Ascending aorta (tissue), 2 donors: ENCODE measurements around the gene PDCL2. TPM values are rescaled to one million over a fixed set of nuclear protein-coding genes. Genes with fewer than 3 reads are reported as not detected.
"Not testable (repeated sequence)": the region's sequence is repeated elsewhere in the genome, so short reads cannot be mapped to it uniquely, and the experiment has no call there.

Experiments
- DNase-seq, 2 donors: peaks; one replicate each; pipeline ENCODE4 v3.0.0-alpha.2; 2019; ENCODE audit warnings: low spot score in 2 of 2
- H3K27ac ChIP-seq, 2 donors: fragments of 200-600 bp; sonication (generic); one replicate each; pipeline ENCODE4 v1.5.1; 2016 to 2017; ENCODE audit warnings: mild to moderate bottlenecking in 1 of 2
- H3K27me3 ChIP-seq: fragments of 200-600 bp; sonication (generic); one replicate; pipeline ENCODE4 v1.5.1; 2017
- H3K36me3 ChIP-seq, 2 donors: fragments of 200-600 bp; sonication (generic); one replicate each; pipeline ENCODE4 v1.5.1; 2016
- H3K4me1 ChIP-seq, 2 donors: fragments of 200-600 bp; sonication (generic); one replicate each; pipeline ENCODE4 v1.5.1; 2016 to 2017; ENCODE audit warnings: mild to moderate bottlenecking in 1 of 2
- H3K4me3 ChIP-seq, 2 donors: fragments of 200-600 bp; sonication (generic); one replicate each; pipeline ENCODE4 v1.5.1; 2016 to 2017; ENCODE audit warnings: mild to moderate bottlenecking in 1 of 2
- H3K9me3 ChIP-seq, 2 donors: fragments of 200-600 bp; sonication (generic); one replicate each; pipeline ENCODE4 v1.5.1; 2016
- CTCF ChIP-seq, 3 experiments: fragments of 200-600 bp in 2 of 3; fragments of 450-650 bp in 1 of 3; sonication (generic) in 2 of 3; IDR thresholded peaks; one replicate each; pipeline ENCODE4 v1.5.1; 2016 to 2019; ENCODE audit warnings: antibody characterized with exemption in 3 of 3, mild to moderate bottlenecking in 1 of 3, moderate library complexity in 1 of 3
- intact Hi-C: fragments of 100-400 bp; cut with DNase I; formaldehyde crosslinking; loops from one replicate; pipeline ENCODE4 v1.15.1; 2023
- total RNA-seq: library from RNA; depleted of rRNA; stranded (reverse); fragments of >200 nt; gene quantifications from one replicate; pipeline ENCODE4 v1.1.0, GENCODE V29; 2016

PDCL2 gene
- total RNA-seq, 1 donor from 2014 or later: not detected

- no peak overlapping the region for H3K4me3 ChIP-seq
- H3K36me3 ChIP-seq: no peaks in the 10 kb centered on the region
- H3K9me3 ChIP-seq: no peaks in the 10 kb centered on the region
- intact Hi-C loops: no loop called here
- TF ChIP-seq CTCF (IDR thresholded peaks at IDR 0.05): no peak
- H3K27ac ChIP-seq: no peak overlapping the region
- DNase-seq: no peak
- no peaks in the 10 kb centered on the region for H3K4me1 ChIP-seq
- no peaks in the 10 kb centered on the region for H3K27me3 ChIP-seq
Measured at GRCh38 chr4:55561889-55562288, 30.2 kb downstream of the PDCL2 start.

- Histone ChIP-seq H3K27ac (no peak overlapping the region), H3K9me3 (no peaks in the 10 kb centered on the region), H3K27me3 (no peaks in the 10 kb centered on the region), H3K4me1 (no peaks in the 10 kb centered on the region), H3K4me3 (no peak overlapping the region), H3K36me3 (no peaks in the 10 kb centered on the region)
- no peak for TF ChIP-seq CTCF (IDR thresholded peaks at IDR 0.05)
- DNase-seq: no peak
- intact Hi-C loops: no loop called here
Measured at GRCh38 chr4:55560096-55560495, 31.9 kb downstream of the PDCL2 start.

- no peaks in the 10 kb centered on the region for H3K4me1 ChIP-seq
- no peaks in the 10 kb centered on the region for H3K36me3 ChIP-seq
- H3K27ac ChIP-seq: no peak overlapping the region
- no peaks in the 10 kb centered on the region for H3K27me3 ChIP-seq
- peak in 2 of 3 experiments; percentile 30 to 57 for TF ChIP-seq CTCF (IDR thresholded peaks at IDR 0.05)
- no peak for DNase-seq
- intact Hi-C loops: loop anchor here (5.0 to 10.0 kb wide), 2 partner anchors 107 to 550 kb away; no protein-coding TSS in a partner anchor
- no peaks in the 10 kb centered on the region for H3K9me3 ChIP-seq
- no peak overlapping the region for H3K4me3 ChIP-seq
Measured at GRCh38 chr4:55554453-55555030, 37.5 kb downstream of the PDCL2 start.

GRCh38 chr4:55553441-55554201 is 38.4 kb downstream of the PDCL2 start:
- Histone ChIP-seq H3K27me3 (no peaks in the 10 kb centered on the region), H3K36me3 (no peaks in the 10 kb centered on the region), H3K27ac (peak overlapping the region in 1 of 2 donors; percentile 23), H3K9me3 (no peaks in the 10 kb centered on the region), H3K4me3 (peak overlapping the region; percentile 11 to 53), H3K4me1 (no peaks in the 10 kb centered on the region)
- TF ChIP-seq CTCF (IDR thresholded peaks at IDR 0.05): no peak
- intact Hi-C loops: loop anchor here (5.0 to 10.0 kb wide), 2 partner anchors 106 to 549 kb away; no protein-coding TSS in a partner anchor
- DNase-seq: no peak

GRCh38 chr4:55551964-55552363 is 40.1 kb downstream of the PDCL2 start:
- not testable (repeated sequence) for H3K4me1 ChIP-seq, H3K36me3 ChIP-seq, H3K27ac ChIP-seq, H3K9me3 ChIP-seq, DNase-seq, H3K4me3 ChIP-seq, H3K27me3 ChIP-seq
- intact Hi-C loops: loop anchor here (5.0 to 10.0 kb wide), 2 partner anchors 105 to 547 kb away; no protein-coding TSS in a partner anchor

- intact Hi-C loops: loop anchor here (5.0 to 10.0 kb wide), 4 partner anchors 103 to 768 kb away; partner anchors contain the start of gene CEP135
- H3K4me3 ChIP-seq: no peak overlapping the region
- no peaks in the 10 kb centered on the region for H3K36me3 ChIP-seq
- H3K4me1 ChIP-seq: peaks cover 0 to 8% of the 10 kb centered on the region in 2 donors
- no peak for TF ChIP-seq CTCF (IDR thresholded peaks at IDR 0.05)
- no peaks in the 10 kb centered on the region for H3K9me3 ChIP-seq
- no peak overlapping the region for H3K27ac ChIP-seq
- no peaks in the 10 kb centered on the region for H3K27me3 ChIP-seq
- DNase-seq: no peak
Measured at GRCh38 chr4:55549888-55550287, 42.2 kb downstream of the PDCL2 start.
